Endothelial cell of umbilical vein (primary cell): ENCODE measurements around the gene CREM. TPM values are rescaled to one million over a fixed set of nuclear protein-coding genes. Genes with fewer than 3 reads are reported as not detected.

Experiments
- BruUV-seq: library from RNA; stranded (reverse); fragments of 400-500 nt; replicated peaks from 2 replicates; lab custom pipeline; 2021; lab: Mats Ljungman, UMichigan
- CTCF ChIA-PET: fragments of 300-600, 350-600 bp; sonication (Branson Sonifier 250); formaldehyde crosslinking; loops from one replicate; lab custom pipeline; 2021; ENCODE audit warnings: antibody characterized with exemption, inconsistent platforms; lab: Charles Lee
- POLR2A ChIA-PET: fragments of 300-600, 350-600 bp; sonication (Branson Sonifier 250); formaldehyde crosslinking; loops from one replicate; lab custom pipeline; 2021; ENCODE audit warnings: antibody characterized with exemption, inconsistent platforms; lab: Charles Lee
- DNase-seq: peaks from one replicate; pipeline ENCODE4 v3.0.0-alpha.2; 2011; ENCODE audit warnings: low read depth, low spot score
- FAIRE-seq: peaks from 2 replicates; lab custom pipeline; 2011; peaks lifted over from hg19 to GRCh38; lab: Jason Lieb, UNC
- H2AFZ ChIP-seq: 2 replicates; pipeline ENCODE4 v1.6.0; 2012; ENCODE audit warnings: low read depth, low read length, control low read depth, inconsistent platforms
- H3K27ac ChIP-seq: 2 replicates; pipeline ENCODE4 v1.5.1; 2011; ENCODE audit warnings: low read depth, mild to moderate bottlenecking, control low read depth, low read length, moderate library complexity; ENCODE audit not compliant: insufficient read depth
- H3K27me3 ChIP-seq, 2 experiments: 2 replicates each; pipeline versions ENCODE4 v1.6.0 to v1.6.1; 2011; ENCODE audit warnings: low read length in 2 of 2, mixed read lengths in 1 of 2; ENCODE audit not compliant: control insufficient read depth in 2 of 2, insufficient read depth in 2 of 2
- H3K36me3 ChIP-seq, 2 experiments: 2 replicates in 1 of 2; 3 replicates in 1 of 2; pipeline ENCODE4 v1.5.1; 2011; ENCODE audit warnings: low read length in 2 of 2, mild to moderate bottlenecking in 1 of 2, moderate library complexity in 1 of 2; ENCODE audit not compliant: control insufficient read depth in 2 of 2, insufficient read depth in 2 of 2; ENCODE audit errors: extremely low read depth in 1 of 2
- H3K4me1 ChIP-seq: 3 replicates; pipeline ENCODE4 v1.5.1; 2011; ENCODE audit warnings: mild to moderate bottlenecking, low read length; ENCODE audit not compliant: control insufficient read depth, insufficient read depth; ENCODE audit errors: extremely low read depth
- H3K4me2 ChIP-seq: 2 replicates; pipeline ENCODE4 v1.6.1; 2011; ENCODE audit warnings: low read length, control low read depth, mixed read lengths; ENCODE audit not compliant: insufficient read depth
- H3K4me3 ChIP-seq, 3 experiments: fragments of 200-600 bp in 1 of 3; sonication (generic), shearing (Covaris generic) in 1 of 3; replicated peaks in 1 of 3; 2 replicates each; pipeline ENCODE4 v1.5.1; 2011 to 2016; ENCODE audit warnings: control low read depth in 3 of 3, low read length in 3 of 3, mild to moderate bottlenecking in 2 of 3, inconsistent platforms in 1 of 3, low read depth in 1 of 3, moderate library complexity in 1 of 3; ENCODE audit not compliant: insufficient read depth in 1 of 3
- H3K79me2 ChIP-seq: 2 replicates; pipeline ENCODE4 v1.6.0; 2012; ENCODE audit warnings: low read length, inconsistent platforms; ENCODE audit not compliant: control insufficient read depth, insufficient read depth
- H3K9ac ChIP-seq: replicated peaks from 2 replicates; pipeline ENCODE3; 2011; ENCODE audit warnings: low read length, control low read depth; ENCODE audit not compliant: insufficient read depth; ENCODE audit errors: extremely low read depth
- H3K9me1 ChIP-seq: replicated peaks from 3 replicates; pipeline ENCODE4 v1.6.0; 2011; ENCODE audit warnings: mild to moderate bottlenecking, low read length; ENCODE audit not compliant: control insufficient read depth, insufficient read depth; ENCODE audit errors: extremely low read depth
- H3K9me3 ChIP-seq: replicated peaks from 2 replicates; pipeline ENCODE4 v1.5.1; 2012; ENCODE audit warnings: low read length, inconsistent platforms; ENCODE audit not compliant: control insufficient read depth, insufficient read depth
- H4K20me1 ChIP-seq: replicated peaks from 2 replicates; pipeline ENCODE3; 2011; ENCODE audit warnings: mild to moderate bottlenecking, low read length; ENCODE audit not compliant: control insufficient read depth, insufficient read depth; ENCODE audit errors: extremely low read depth
- CTCF ChIP-seq, 2 donors: IDR thresholded peaks; 1 replicate in 1 of 2; 2 replicates in 1 of 2; pipeline ENCODE4 v1.5.1; 2011; ENCODE audit warnings: low read length in 2 of 2, mild to moderate bottlenecking in 2 of 2, moderate library complexity in 2 of 2, control low read depth in 1 of 2, inconsistent platforms in 1 of 2, low read depth in 1 of 2; ENCODE audit not compliant: insufficient read depth in 1 of 2; ENCODE audit errors: extremely low read depth in 1 of 2
- EZH2 ChIP-seq: IDR thresholded peaks from 2 replicates; pipeline ENCODE4 v1.6.1; 2012; ENCODE audit warnings: borderline replicate concordance, low read depth, mild to moderate bottlenecking, moderate library complexity, low read length, inconsistent platforms; ENCODE audit not compliant: severe bottlenecking
- FOS ChIP-seq: IDR thresholded peaks from 2 replicates; pipeline ENCODE4 v1.6.1; 2011; ENCODE audit warnings: mild to moderate bottlenecking, low read length, moderate library complexity, borderline replicate concordance; ENCODE audit not compliant: insufficient read depth
- GATA2 ChIP-seq: IDR thresholded peaks from 2 replicates; pipeline ENCODE4 v1.7.0; 2011; ENCODE audit warnings: low read depth, mild to moderate bottlenecking, moderate library complexity, mixed read lengths, low read length; ENCODE audit not compliant: insufficient read length, insufficient read depth
- JUN ChIP-seq: IDR thresholded peaks from 2 replicates; pipeline ENCODE4 v1.6.1; 2011; ENCODE audit warnings: borderline replicate concordance, low read depth; ENCODE audit not compliant: insufficient read length, insufficient read depth
- MAX ChIP-seq: IDR thresholded peaks from 2 replicates; pipeline ENCODE4 v1.6.1; 2011; ENCODE audit not compliant: insufficient read depth, insufficient read length
- MYC ChIP-seq: IDR thresholded peaks from one replicate; pipeline ENCODE4 v1.6.1; 2011; ENCODE audit warnings: mild to moderate bottlenecking, low read depth, low read length
- POLR2A ChIP-seq: IDR thresholded peaks from 2 replicates; pipeline ENCODE4 v1.6.1; 2012; ENCODE audit warnings: low read depth, mild to moderate bottlenecking, control low read depth, low read length
- POLR2AphosphoS5 ChIP-seq: IDR thresholded peaks from 2 replicates; pipeline ENCODE4 v1.6.1; 2012; ENCODE audit warnings: low read depth, mild to moderate bottlenecking, control low read depth, low read length, moderate library complexity; ENCODE audit not compliant: insufficient read depth
- dilution Hi-C: fragments of 300-500 bp; cut with MboI; formaldehyde crosslinking; loops from one replicate; pipeline ENCODE4 v1.15.0; 2019; ENCODE audit warnings: low sequenced_read_pairs; ENCODE audit not compliant: extremely low pct_ligation_motif_present
- intact Hi-C: fragments of 100-400 bp; cut with micrococcal nuclease; formaldehyde crosslinking; loops from one replicate; pipeline ENCODE4 v1.10.0; 2022
- polyA plus RNA-seq, 4 experiments: library from polyadenylated mRNA; depleted of rRNA in 3 of 4; stranded (reverse) in 3 of 4; unstranded in 1 of 4; fragments of >200 nt; gene quantifications; 2 replicates each; pipeline versions ENCODE4 v1.2.1 to v1.2.3, GENCODE V29; 2011 to 2012; ENCODE audit warnings: missing spikeins in 1 of 4
- total RNA-seq: library from RNA; stranded (reverse); gene quantifications from 2 replicates; pipeline ENCODE4 v1.2.3, GENCODE V29; 2021

Gene CREM
- total and polyA plus RNA-seq, 2 donors (not counting 3 experiments of a cell fraction or from before 2014, with no cell fraction given): 35.5 to 39.8 TPM

- Histone ChIP-seq H3K9me3 (no peaks in the 10 kb centered on the region), H3K9ac (no peak overlapping the region), H3K36me3 (no peaks in the 10 kb centered on the region), H3K9me1 (no peaks in the 10 kb centered on the region), H3K4me3 (no peak overlapping the region), H3K27me3 (no peaks in the 10 kb centered on the region), H3K79me2 (peaks cover 2% of the 10 kb centered on the region), H3K27ac (no peak overlapping the region), H3K4me2 (no peak overlapping the region), H3K4me1 (peaks cover 5% of the 10 kb centered on the region), H2AFZ (no peak overlapping the region), H4K20me1 (no peaks in the 10 kb centered on the region)
- BruUV-seq: no TSS peak
- FAIRE-seq (no peak), DNase-seq (no peak)
- dilution Hi-C loops: loop anchor here (25.0 kb wide), 1 partner anchor 88 kb away; no protein-coding TSS in a partner anchor
- intact Hi-C loops: no loop called here
- CTCF ChIA-PET: interaction anchor here (2.1 kb wide), 1 partner anchor 74 kb away, joined by 11 read pairs; the partner anchor contains the start of gene CREM
- POLR2A ChIA-PET: no interaction called here
- no peak for TF ChIP-seq FOS
- TF ChIP-seq JUN: no peak
- no peak for TF ChIP-seq MAX
- no peak for TF ChIP-seq GATA2
- TF ChIP-seq EZH2: no peak
- no peak for TF ChIP-seq MYC
- no peak for TF ChIP-seq POLR2A
- no peak for TF ChIP-seq CTCF (IDR thresholded peaks at IDR 0.05; ENCODE audit: extremely low read depth in 1 of 2, insufficient read depth in 1 of 2, low read depth in 1 of 2, low read length in 2 of 2)
- no peak for TF ChIP-seq POLR2AphosphoS5
Measured at GRCh38 chr10:35200487-35200886, 73.8 kb downstream of the CREM start.
